ENCODE measurements around the gene ARFGEF2. TPM values are rescaled to one million over a fixed set of nuclear protein-coding genes. Genes with fewer than 3 reads are reported as not detected.

The ARFGEF2 gene
- total and polyA plus RNA-seq, 8 donors, result 22.1 to 34.5 (median 23.1) TPM

GRCh38 chr20:48898896-48899530 is 22.5 kb upstream of the ARFGEF2 start:
- H3K27ac ChIP-seq, result no peak overlapping the region
- ATAC-seq (peak; percentile 37), DNase-seq (no peak)
- H3K36me3 ChIP-seq, result no peaks in the 10 kb centered on the region
- no peaks in the 10 kb centered on the region for H3K9me3 ChIP-seq
- no peak for TF ChIP-seq CTCF (IDR thresholded peaks at IDR 0.05)
- no peak overlapping the region for H3K4me3 ChIP-seq
- H3K4me1 ChIP-seq, result peaks cover 0 to 29% of the 10 kb centered on the region in 2 donors
- H3K27me3 ChIP-seq, result peaks cover 0 to 1% of the 10 kb centered on the region in 2 donors
- intact Hi-C loops (cut with DNase I), result no loop called here

- no peak overlapping the region for H3K27ac ChIP-seq
- H3K4me1 ChIP-seq, result peaks cover 0 to 35% of the 10 kb centered on the region in 2 donors
- H3K9me3 ChIP-seq, result no peaks in the 10 kb centered on the region
- no peaks in the 10 kb centered on the region for H3K36me3 ChIP-seq
- ATAC-seq, result no peak
- peaks cover 0 to 10% of the 10 kb centered on the region in 2 donors for H3K27me3 ChIP-seq
- intact Hi-C loops (cut with DNase I), result loop anchor here in 1 of 2 donors (5.0 kb wide), 1 partner anchor 243 kb away; no protein-coding TSS in a partner anchor
- DNase-seq, result no peak
- H3K4me3 ChIP-seq, result no peak overlapping the region
- no peak for TF ChIP-seq CTCF (IDR thresholded peaks at IDR 0.05)
Measured at GRCh38 chr20:48899881-48900280, 21.6 kb upstream of the ARFGEF2 start.

- TF ChIP-seq CTCF (IDR thresholded peaks at IDR 0.05), result no peak
- intact Hi-C loops (cut with DNase I), result loop anchor here in 1 of 2 donors (5.0 kb wide), 1 partner anchor 244 kb away; no protein-coding TSS in a partner anchor
- no peak overlapping the region for H3K27ac ChIP-seq
- H3K36me3 ChIP-seq, result no peaks in the 10 kb centered on the region
- no peak for DNase-seq
- H3K4me3 ChIP-seq, result no peak overlapping the region
- no peak for ATAC-seq
- H3K9me3 ChIP-seq, result no peaks in the 10 kb centered on the region
- peaks cover 0 to 40% of the 10 kb centered on the region in 2 donors for H3K4me1 ChIP-seq
- H3K27me3 ChIP-seq, result peaks cover 0 to 17% of the 10 kb centered on the region in 2 donors
Measured at GRCh38 chr20:48901326-48901725, 20.2 kb upstream of the ARFGEF2 start.

GRCh38 chr20:48903705-48904104 is 17.8 kb upstream of the ARFGEF2 start:
- intact Hi-C loops (cut with DNase I), result loop anchor here in 1 of 2 donors (5.0 kb wide), 1 partner anchor 246 kb away; no protein-coding TSS in a partner anchor
- H3K4me1 ChIP-seq, result peaks cover 0 to 40% of the 10 kb centered on the region in 2 donors

More at GRCh38 chr20:48903705-48904104, 17.8 kb upstream of the ARFGEF2 start:
- no peak for TF ChIP-seq CTCF (IDR thresholded peaks at IDR 0.05)
- H3K27ac ChIP-seq, result no peak overlapping the region
- DNase-seq (no peak), ATAC-seq (no peak)
- H3K4me3 ChIP-seq, result no peak overlapping the region
- H3K36me3 ChIP-seq, result no peaks in the 10 kb centered on the region
- H3K27me3 ChIP-seq, result peaks cover 0 to 17% of the 10 kb centered on the region in 2 donors
- H3K9me3 ChIP-seq, result peaks cover 0 to under 1% of the 10 kb centered on the region in 2 donors
